ENCODE data around the gene HPS4.

DNA sequence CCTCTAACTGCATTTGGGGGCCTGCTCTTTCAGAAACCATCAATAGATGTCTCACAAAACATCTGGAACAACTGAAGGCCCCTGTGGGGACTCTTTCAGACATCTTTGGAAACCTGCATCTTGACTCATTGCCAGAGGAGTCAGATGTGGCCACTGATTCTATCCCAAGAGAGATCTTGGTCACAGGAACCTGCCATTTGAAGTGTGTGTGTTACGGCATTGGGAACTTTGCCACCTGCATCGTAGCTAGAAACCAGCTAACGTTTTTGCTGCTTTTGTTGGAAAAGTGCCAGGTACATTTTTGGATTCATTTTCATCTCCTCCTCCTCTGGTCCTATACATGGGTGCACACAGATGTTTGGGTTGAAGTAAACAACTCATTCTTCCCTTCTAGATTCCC, 4.4 kb upstream of the HPS4 start:
- TF ChIP-seq POLR2A (IDR thresholded peaks at IDR 0.05; ENCODE audit: low read length) (no peak), GATA1 (IDR thresholded peaks at IDR 0.05; ENCODE audit: low read depth, low read length) (no peak)

All from erythroblast (primary cell).